OCI-LY1 (cell line): Measurements from ENCODE around the gene SERPINA4.

Source experiments
- CTCF ChIP-seq: fragments of 200-600 bp; sonication (generic), shearing (Covaris generic); IDR thresholded peaks from 2 replicates; pipeline ENCODE4 v1.5.1; 2017; ENCODE audit warnings: mild to moderate bottlenecking, antibody characterized with exemption, low read length, moderate library complexity, mixed read lengths
- EZH2 ChIP-seq: fragments of 200-600 bp; sonication (generic), shearing (Covaris generic); IDR thresholded peaks from 2 replicates; pipeline ENCODE4 v1.8.0; 2017; ENCODE audit warnings: borderline replicate concordance, mixed run types, mild to moderate bottlenecking, antibody characterized with exemption, low read length, moderate library complexity, mixed read lengths

- TF ChIP-seq CTCF (no peak), EZH2 (no peak)
Measured at GRCh38 chr14:94615823-94616570, 54.8 kb downstream of the SERPINA4 start.
